ENCODE data around the gene S1PR5. TPM values are rescaled to one million over a fixed set of nuclear protein-coding genes. Genes with fewer than 3 reads are reported as not detected.
A peak's percentile ranks its signal among the peaks of the same experiment; 100 is the strongest.

S1PR5 gene
- total and polyA plus RNA-seq, 10 of the 15 experiments (the other 5 are each of a cell fraction or from before 2014, with no cell fraction given): 0.04 TPM; not detected in 9

DNA sequence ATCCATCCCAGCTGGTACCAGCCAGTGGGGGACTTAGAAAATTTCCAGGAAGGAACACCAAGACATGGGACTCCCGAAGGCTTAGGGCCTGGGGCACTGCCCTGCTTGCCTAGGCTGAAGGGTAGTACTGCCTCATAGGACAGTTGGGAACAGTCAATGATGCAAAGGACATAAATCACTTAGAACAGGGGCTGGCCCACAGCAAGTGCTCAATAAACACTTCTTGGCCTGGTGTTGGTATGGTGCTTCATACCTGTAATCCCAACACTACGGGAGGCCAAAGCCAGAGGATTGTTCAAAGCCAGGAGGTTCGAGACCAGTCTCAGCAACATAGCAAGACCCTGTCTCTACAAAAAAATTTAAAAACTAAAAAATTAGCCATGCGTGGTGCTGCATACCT, 19.9 kb downstream of the S1PR5 start:
- FAIRE-seq (no peak), DNase-seq (ENCODE audit: low read depth, low spot score) (no peak), ATAC-seq (no peak)
- in situ Hi-C loops (cut with MboI): no loop called here
- H3K9ac ChIP-seq (ENCODE audit: control insufficient read depth, insufficient read depth, low read length): no peak overlapping the region
- peaks cover 10 to 32% of the 10 kb centered on the region in 2 experiments for H3K36me3 ChIP-seq (ENCODE audit: control insufficient read depth in 2 of 2, insufficient read depth in 2 of 2, low read length in 1 of 2)
- BruUV-seq (replicated peaks): no TSS peak
- peak overlapping the region; percentile 33; the same call in 1 of the 2 replicates for H3K4me2 ChIP-seq (ENCODE audit: control insufficient read depth, insufficient read depth)
- POLR2A ChIA-PET: interaction anchor here (1.3 kb wide), 1 partner anchor 70 kb away, joined by 3 read pairs; no protein-coding TSS in a partner anchor
- intact Hi-C loops (cut with micrococcal nuclease; ENCODE audit: unreplicated experiment): no loop called here
- no peaks in the 10 kb centered on the region for H3K27me3 ChIP-seq (replicated peaks in 1 of 2; ENCODE audit: control insufficient read depth in 2 of 2, insufficient read depth in 2 of 2, low read length in 1 of 2)
- RAD21 ChIA-PET (ENCODE audit: unreplicated experiment): no interaction called here
- no peaks in the 10 kb centered on the region for H4K20me1 ChIP-seq (ENCODE audit: control insufficient read depth, insufficient read depth)
- no peak overlapping the region for H2AFZ ChIP-seq (ENCODE audit: control insufficient read depth, low read depth, low read length)
- CTCF ChIA-PET: interaction anchor here (1.1 to 1.5 kb wide), 3 partner anchors 14 to 84 kb away, joined by 3 to 4 read pairs (median 3); no protein-coding TSS in a partner anchor
- no peak overlapping the region for H3K27ac ChIP-seq (ENCODE audit: control insufficient read depth, insufficient read depth)
- WGBS (ENCODE audit: insufficient coverage, insufficient replicate concordance, low lambda C conversion rate, missing lambda C conversion rate): 81% methylated on average over 4 of the region's 4 CpGs
- peaks cover 20% of the 10 kb centered on the region for H3K4me1 ChIP-seq (ENCODE audit: control insufficient read depth, insufficient read depth, low read length)
- no peaks in the 10 kb centered on the region for H3K9me3 ChIP-seq (replicated peaks; ENCODE audit: control insufficient read depth, insufficient read depth, low read length)
- H3K79me2 ChIP-seq (ENCODE audit: control insufficient read depth, insufficient read depth, low read length): peaks cover 47% of the 10 kb centered on the region
- SMC1A ChIA-PET (ENCODE audit: uncharacterized antibody, unreplicated experiment): interaction anchor here (0.7 to 2.2 kb wide), 3 partner anchors 14 to 45 kb away, joined by 3 to 9 read pairs (median 3); no protein-coding TSS in a partner anchor
- H3K4me3 ChIP-seq: no peak overlapping the region
- TF ChIP-seq, protein P1, sequence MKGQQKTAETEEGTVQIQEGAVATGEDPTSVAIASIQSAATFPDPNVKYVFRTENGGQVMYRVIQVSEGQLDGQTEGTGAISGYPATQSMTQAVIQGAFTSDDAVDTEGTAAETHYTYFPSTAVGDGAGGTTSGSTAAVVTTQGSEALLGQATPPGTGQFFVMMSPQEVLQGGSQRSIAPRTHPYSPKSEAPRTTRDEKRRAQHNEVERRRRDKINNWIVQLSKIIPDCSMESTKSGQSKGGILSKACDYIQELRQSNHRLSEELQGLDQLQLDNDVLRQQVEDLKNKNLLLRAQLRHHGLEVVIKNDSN (IDR thresholded peaks at IDR 0.05; ENCODE audit: borderline replicate concordance, extremely low read length, insufficient read depth, low read depth, low read length): no peak
- no peak for TF ChIP-seq SREBF1 (IDR thresholded peaks at IDR 0.05; ENCODE audit: low read length)
- TF ChIP-seq CEBPB (IDR thresholded peaks at IDR 0.05; ENCODE audit: borderline replicate concordance in 1 of 2, low read depth in 2 of 2, low read length in 2 of 2): no peak
- TF ChIP-seq, protein P2, sequence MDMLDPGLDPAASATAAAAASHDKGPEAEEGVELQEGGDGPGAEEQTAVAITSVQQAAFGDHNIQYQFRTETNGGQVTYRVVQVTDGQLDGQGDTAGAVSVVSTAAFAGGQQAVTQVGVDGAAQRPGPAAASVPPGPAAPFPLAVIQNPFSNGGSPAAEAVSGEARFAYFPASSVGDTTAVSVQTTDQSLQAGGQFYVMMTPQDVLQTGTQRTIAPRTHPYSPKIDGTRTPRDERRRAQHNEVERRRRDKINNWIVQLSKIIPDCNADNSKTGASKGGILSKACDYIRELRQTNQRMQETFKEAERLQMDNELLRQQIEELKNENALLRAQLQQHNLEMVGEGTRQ (IDR thresholded peaks at IDR 0.05; ENCODE audit: borderline replicate concordance, low read depth, low read length): no peak
- no peak for TF ChIP-seq MEF2B (IDR thresholded peaks at IDR 0.05; ENCODE audit: partially characterized antibody, poor library complexity, severe bottlenecking)
- TF ChIP-seq ZSCAN29 (IDR thresholded peaks at IDR 0.05): no peak
- TF ChIP-seq CREB1 (IDR thresholded peaks at IDR 0.05; ENCODE audit: low read depth): no peak
- no peak for TF ChIP-seq BCL11A (IDR thresholded peaks at IDR 0.05; ENCODE audit: low read depth, low read length)
- TF ChIP-seq RELA (IDR thresholded peaks at IDR 0.05; ENCODE audit: borderline replicate concordance, partially characterized antibody): no peak
- no peak for TF ChIP-seq EGR1 (IDR thresholded peaks at IDR 0.05; ENCODE audit: borderline replicate concordance in 1 of 2, low read depth in 2 of 2, low read length in 2 of 2)
- TF ChIP-seq RUNX3 (IDR thresholded peaks at IDR 0.05; ENCODE audit: low read length): no peak
- TF ChIP-seq, protein P3, sequence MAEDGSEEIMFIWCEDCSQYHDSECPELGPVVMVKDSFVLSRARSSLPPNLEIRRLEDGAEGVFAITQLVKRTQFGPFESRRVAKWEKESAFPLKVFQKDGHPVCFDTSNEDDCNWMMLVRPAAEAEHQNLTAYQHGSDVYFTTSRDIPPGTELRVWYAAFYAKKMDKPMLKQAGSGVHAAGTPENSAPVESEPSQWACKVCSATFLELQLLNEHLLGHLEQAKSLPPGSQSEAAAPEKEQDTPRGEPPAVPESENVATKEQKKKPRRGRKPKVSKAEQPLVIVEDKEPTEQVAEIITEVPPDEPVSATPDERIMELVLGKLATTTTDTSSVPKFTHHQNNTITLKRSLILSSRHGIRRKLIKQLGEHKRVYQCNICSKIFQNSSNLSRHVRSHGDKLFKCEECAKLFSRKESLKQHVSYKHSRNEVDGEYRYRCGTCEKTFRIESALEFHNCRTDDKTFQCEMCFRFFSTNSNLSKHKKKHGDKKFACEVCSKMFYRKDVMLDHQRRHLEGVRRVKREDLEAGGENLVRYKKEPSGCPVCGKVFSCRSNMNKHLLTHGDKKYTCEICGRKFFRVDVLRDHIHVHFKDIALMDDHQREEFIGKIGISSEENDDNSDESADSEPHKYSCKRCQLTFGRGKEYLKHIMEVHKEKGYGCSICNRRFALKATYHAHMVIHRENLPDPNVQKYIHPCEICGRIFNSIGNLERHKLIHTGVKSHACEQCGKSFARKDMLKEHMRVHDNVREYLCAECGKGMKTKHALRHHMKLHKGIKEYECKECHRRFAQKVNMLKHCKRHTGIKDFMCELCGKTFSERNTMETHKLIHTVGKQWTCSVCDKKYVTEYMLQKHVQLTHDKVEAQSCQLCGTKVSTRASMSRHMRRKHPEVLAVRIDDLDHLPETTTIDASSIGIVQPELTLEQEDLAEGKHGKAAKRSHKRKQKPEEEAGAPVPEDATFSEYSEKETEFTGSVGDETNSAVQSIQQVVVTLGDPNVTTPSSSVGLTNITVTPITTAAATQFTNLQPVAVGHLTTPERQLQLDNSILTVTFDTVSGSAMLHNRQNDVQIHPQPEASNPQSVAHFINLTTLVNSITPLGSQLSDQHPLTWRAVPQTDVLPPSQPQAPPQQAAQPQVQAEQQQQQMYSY (CRISPR knock-in tag; IDR thresholded peaks at IDR 0.05): no peak
- TF ChIP-seq TCF12 (IDR thresholded peaks at IDR 0.05; ENCODE audit: low read depth, low read length): no peak

Measured in GM12878 (cell line).